ENCODE measurements around the gene TMPRSS13. TPM values are rescaled to one million over a fixed set of nuclear protein-coding genes. Genes with fewer than 3 reads are reported as not detected.

TMPRSS13 gene
- total RNA-seq, 1 donor from 2014 or later = 5.7 TPM

GRCh38 chr11:117966908-117967307, 37.7 kb upstream of the TMPRSS13 start:
- DNase-seq (ENCODE audit: low spot score, unreplicated experiment) = no peak
- no peak overlapping the region for H3K4me3 Mint-ChIP-seq (ENCODE audit: low read depth)
- H3K36me3 Mint-ChIP-seq (ENCODE audit: insufficient read depth) = no peaks in the 10 kb centered on the region
- TF ChIP-seq CTCF (IDR thresholded peaks at IDR 0.05; ENCODE audit: unreplicated experiment) = no peak
- H3K27ac Mint-ChIP-seq = no peak overlapping the region
- peaks cover 9% of the 10 kb centered on the region for H3K27me3 Mint-ChIP-seq
- no peaks in the 10 kb centered on the region for H3K9me3 Mint-ChIP-seq (ENCODE audit: low read depth)
- H3K4me1 Mint-ChIP-seq (ENCODE audit: low read depth) = no peaks in the 10 kb centered on the region

- H3K4me3 Mint-ChIP-seq (ENCODE audit: low read depth) = no peak overlapping the region
- no peak for DNase-seq (ENCODE audit: low spot score, unreplicated experiment)
- H3K27me3 Mint-ChIP-seq = no peaks in the 10 kb centered on the region
- no peaks in the 10 kb centered on the region for H3K9me3 Mint-ChIP-seq (ENCODE audit: low read depth)
- no peak overlapping the region for H3K27ac Mint-ChIP-seq
- no peaks in the 10 kb centered on the region for H3K4me1 Mint-ChIP-seq (ENCODE audit: low read depth)
- TF ChIP-seq CTCF (IDR thresholded peaks at IDR 0.05; ENCODE audit: unreplicated experiment) = no peak
- no peaks in the 10 kb centered on the region for H3K36me3 Mint-ChIP-seq (ENCODE audit: insufficient read depth)
Measured at GRCh38 chr11:117962826-117963225, 33.6 kb upstream of the TMPRSS13 start.

- Mint-ChIP-seq H3K4me3 (ENCODE audit: low read depth) (no peak overlapping the region), H3K27me3 (no peaks in the 10 kb centered on the region), H3K27ac (no peak overlapping the region), H3K36me3 (ENCODE audit: insufficient read depth) (no peaks in the 10 kb centered on the region), H3K9me3 (ENCODE audit: low read depth) (peaks cover 5% of the 10 kb centered on the region), H3K4me1 (ENCODE audit: low read depth) (no peaks in the 10 kb centered on the region)
- no peak for DNase-seq (ENCODE audit: low spot score, unreplicated experiment)
- no peak for TF ChIP-seq CTCF (IDR thresholded peaks at IDR 0.05; ENCODE audit: unreplicated experiment)
Measured at GRCh38 chr11:117961896-117962295, 32.7 kb upstream of the TMPRSS13 start.

GRCh38 chr11:117960406-117960805, 31.2 kb upstream of the TMPRSS13 start:
- Mint-ChIP-seq H3K9me3 (ENCODE audit: low read depth) (peaks cover 5% of the 10 kb centered on the region), H3K4me3 (ENCODE audit: low read depth) (no peak overlapping the region), H3K27me3 (no peaks in the 10 kb centered on the region), H3K4me1 (ENCODE audit: low read depth) (no peaks in the 10 kb centered on the region), H3K36me3 (ENCODE audit: insufficient read depth) (no peaks in the 10 kb centered on the region), H3K27ac (no peak overlapping the region)
- TF ChIP-seq CTCF (IDR thresholded peaks at IDR 0.05; ENCODE audit: unreplicated experiment) = no peak
- no peak for DNase-seq (ENCODE audit: low spot score, unreplicated experiment)

GRCh38 chr11:117959438-117960149, 30.4 kb upstream of the TMPRSS13 start:
- DNase-seq (ENCODE audit: low spot score, unreplicated experiment) = no peak
- TF ChIP-seq CTCF (IDR thresholded peaks at IDR 0.05; ENCODE audit: unreplicated experiment) = no peak
- H3K36me3 Mint-ChIP-seq (ENCODE audit: insufficient read depth) = no peaks in the 10 kb centered on the region
- H3K9me3 Mint-ChIP-seq (ENCODE audit: low read depth) = peaks cover 5% of the 10 kb centered on the region
- H3K27ac Mint-ChIP-seq = no peak overlapping the region
- no peaks in the 10 kb centered on the region for H3K27me3 Mint-ChIP-seq
- H3K4me1 Mint-ChIP-seq (ENCODE audit: low read depth) = no peaks in the 10 kb centered on the region
- H3K4me3 Mint-ChIP-seq (ENCODE audit: low read depth) = no peak overlapping the region

All from progenitor cell of endocrine pancreas (in vitro differentiated cells).